Measurements from ENCODE around the gene TNFAIP8.

Gene TNFAIP8

GRCh38 chr5:119329666-119330065 lies 26.2 kb upstream of the TNFAIP8 start:
- no peak for DNase-seq

- no peak for DNase-seq
These were observed 25.2 kb upstream of the TNFAIP8 start for GRCh38 chr5:119330367-119331183.

- no peak for DNase-seq
These were observed 24.2 kb upstream of the TNFAIP8 start for GRCh38 chr5:119331566-119332095.

GRCh38 chr5:119332208-119332607 lies 23.6 kb upstream of the TNFAIP8 start:
- no peak for DNase-seq

- DNase-seq, result no peak
These were observed 22.8 kb upstream of the TNFAIP8 start for GRCh38 chr5:119332978-119333401.

- DNase-seq, result no peak
These were observed 22.4 kb upstream of the TNFAIP8 start for GRCh38 chr5:119333421-119333851.

- DNase-seq, result no peak
These were observed 20.6 kb upstream of the TNFAIP8 start for GRCh38 chr5:119335261-119335677.

- no peak for DNase-seq
These were observed 19.6 kb upstream of the TNFAIP8 start for GRCh38 chr5:119336262-119336661.

- DNase-seq, result no peak
These were observed 18.8 kb upstream of the TNFAIP8 start for GRCh38 chr5:119336845-119337580.

GRCh38 chr5:119338326-119338946 lies 17.4 kb upstream of the TNFAIP8 start:
- no peak for DNase-seq

- DNase-seq, result no peak
These were observed 16.5 kb upstream of the TNFAIP8 start for GRCh38 chr5:119339344-119339743.

GRCh38 chr5:119339965-119340364 lies 15.9 kb upstream of the TNFAIP8 start:
- DNase-seq, result no peak

GRCh38 chr5:119340597-119341218 lies 15.1 kb upstream of the TNFAIP8 start:
- DNase-seq, result no peak

- no peak for DNase-seq
These were observed 14.1 kb upstream of the TNFAIP8 start for GRCh38 chr5:119341452-119342349.

- no peak for DNase-seq
These were observed 13.4 kb upstream of the TNFAIP8 start for GRCh38 chr5:119342406-119342805.

GRCh38 chr5:119343052-119343451 lies 12.8 kb upstream of the TNFAIP8 start:
- DNase-seq, result no peak

GRCh38 chr5:119343766-119344165 lies 12.1 kb upstream of the TNFAIP8 start:
- no peak for DNase-seq

- no peak for DNase-seq
These were observed 11.6 kb upstream of the TNFAIP8 start for GRCh38 chr5:119344231-119344630.

- no peak for DNase-seq
These were observed 10.0 kb upstream of the TNFAIP8 start for GRCh38 chr5:119345861-119346260.

GRCh38 chr5:119346394-119346793 lies 9.4 kb upstream of the TNFAIP8 start:
- DNase-seq, result no peak

- DNase-seq, result no peak
These were observed 8.2 kb upstream of the TNFAIP8 start for GRCh38 chr5:119347574-119347973.

- DNase-seq, result no peak
These were observed 7.8 kb upstream of the TNFAIP8 start for GRCh38 chr5:119347991-119348390.

Data from NCI-H774 (cell line).